H1 (cell line): ENCODE measurements around the gene LDLRAD3. TPM values are rescaled to one million over a fixed set of nuclear protein-coding genes. Genes with fewer than 3 reads are reported as not detected.

Source experiments
- CTCF ChIA-PET: fragments of 300-600 bp; sonication (Branson Sonifier 250); formaldehyde crosslinking; loops from one replicate; lab custom pipeline; 2021; ENCODE audit not compliant: partially characterized antibody; lab: Charles Lee
- POLR2A ChIA-PET: fragments of 300-600 bp; sonication (Branson Sonifier 250); formaldehyde crosslinking; loops from one replicate; lab custom pipeline; 2021; ENCODE audit warnings: inconsistent platforms; ENCODE audit not compliant: partially characterized antibody; lab: Charles Lee
- DNase-seq, 2 experiments: peaks; one replicate each; pipeline versions ENCODE4 v3.0.0 to v3.0.0-alpha.2; 2010 to 2022; ENCODE audit warnings: low spot score in 2 of 2, low read depth in 1 of 2, mixed read lengths in 1 of 2
- FAIRE-seq: peaks from 2 replicates; lab custom pipeline; 2011; peaks lifted over from hg19 to GRCh38; lab: Jason Lieb, UNC
- H2AFZ ChIP-seq: 2 replicates; pipeline ENCODE4 v1.8.1; 2012; ENCODE audit warnings: low read length, inconsistent platforms
- H2AK5ac ChIP-seq: 2 replicates; pipeline ENCODE4 v1.6.1; 2013; ENCODE audit warnings: low read depth, low read length
- H2BK120ac ChIP-seq: replicated peaks from 2 replicates; pipeline ENCODE3; 2013; ENCODE audit warnings: low read depth, low read length, inconsistent platforms
- H2BK12ac ChIP-seq: 2 replicates; pipeline ENCODE4 v1.6.1; 2013; ENCODE audit warnings: low read depth, low read length
- H2BK15ac ChIP-seq: 2 replicates; pipeline ENCODE4 v1.6.1; 2013; ENCODE audit warnings: low read length
- H2BK20ac ChIP-seq: 2 replicates; pipeline ENCODE4 v1.6.1; 2013; ENCODE audit warnings: low read length
- H2BK5ac ChIP-seq: 2 replicates; pipeline ENCODE4 v1.6.1; 2013; ENCODE audit warnings: low read depth, low read length
- H3K14ac ChIP-seq: 2 replicates; pipeline ENCODE4 v1.6.1; 2013; ENCODE audit warnings: inconsistent platforms; ENCODE audit not compliant: insufficient read length
- H3K18ac ChIP-seq: 2 replicates; pipeline ENCODE4 v1.6.1; 2013; ENCODE audit warnings: low read length; ENCODE audit errors: extremely low read depth
- H3K23ac ChIP-seq: 2 replicates; pipeline ENCODE4 v1.6.1; 2013; ENCODE audit warnings: inconsistent platforms; ENCODE audit not compliant: insufficient read length
- H3K23me2 ChIP-seq: 2 replicates; pipeline ENCODE4 v1.6.1; 2013; ENCODE audit warnings: low read depth, low read length
- H3K27ac ChIP-seq: 2 replicates; pipeline ENCODE4 v1.6.1; 2011; ENCODE audit warnings: low read depth, low read length, inconsistent platforms
- H3K27me3 ChIP-seq, 4 experiments: replicated peaks in 1 of 4; 1 replicate in 1 of 4; 2 replicates in 3 of 4; pipeline versions ENCODE4 v1.6.1 to v1.8.1; 2011 to 2013; ENCODE audit warnings: low read length in 3 of 4, mild to moderate bottlenecking in 3 of 4, inconsistent platforms in 2 of 4, mixed read lengths in 2 of 4, moderate library complexity in 1 of 4; ENCODE audit not compliant: control insufficient read depth in 3 of 4, insufficient read depth in 3 of 4; ENCODE audit errors: extremely low read depth in 1 of 4
- H3K36me3 ChIP-seq, 4 experiments: 2 replicates each; pipeline versions ENCODE4 v1.6.1 to v1.8.1; 2011 to 2013; ENCODE audit warnings: mild to moderate bottlenecking in 4 of 4, low read length in 3 of 4, moderate library complexity in 2 of 4, control low read depth in 1 of 4, inconsistent platforms in 1 of 4; ENCODE audit not compliant: insufficient read depth in 4 of 4, control insufficient read depth in 2 of 4
- H3K4ac ChIP-seq: replicated peaks from 2 replicates; pipeline ENCODE3; 2013; ENCODE audit warnings: low read length, low read depth, mixed read lengths, inconsistent platforms; ENCODE audit not compliant: insufficient read length
- H3K4me1 ChIP-seq, 4 experiments: replicated peaks in 1 of 4; 1 replicate in 1 of 4; 2 replicates in 3 of 4; pipeline versions ENCODE4 v1.6.1 to v1.8.1; 2011 to 2013; ENCODE audit warnings: low read length in 3 of 4, inconsistent platforms in 2 of 4, mixed read lengths in 1 of 4; ENCODE audit not compliant: insufficient read depth in 4 of 4, control insufficient read depth in 3 of 4
- H3K4me2 ChIP-seq, 2 experiments: 2 replicates each; pipeline versions ENCODE4 v1.6.1 to v1.8.1; 2011 to 2013; ENCODE audit warnings: low read depth in 2 of 2, low read length in 2 of 2, control low read depth in 1 of 2, inconsistent platforms in 1 of 2, mild to moderate bottlenecking in 1 of 2; ENCODE audit not compliant: insufficient read depth in 1 of 2
- H3K4me3 ChIP-seq, 4 experiments: fragments of 200-600, 300-600 bp in 1 of 4; sonication (generic), shearing (Covaris generic), sonication (Bioruptor Twin) in 1 of 4; 2 replicates each; pipeline versions ENCODE4 v1.5.1 to v1.8.1; 2011 to 2016; ENCODE audit warnings: low read length in 4 of 4, low read depth in 3 of 4, control low read depth in 2 of 4, inconsistent platforms in 2 of 4, mild to moderate bottlenecking in 2 of 4, mixed read lengths in 1 of 4, moderate library complexity in 1 of 4; ENCODE audit not compliant: insufficient read depth in 2 of 4; ENCODE audit errors: extremely low read depth in 1 of 4
- H3K56ac ChIP-seq: replicated peaks from 2 replicates; pipeline ENCODE3; 2013; ENCODE audit warnings: low read depth, mild to moderate bottlenecking, mixed read lengths, low read length, inconsistent platforms; ENCODE audit not compliant: insufficient read length
- H3K79me1 ChIP-seq: 2 replicates; pipeline ENCODE4 v1.6.1; 2013; ENCODE audit warnings: low read depth, low read length, control low read depth
- H3K79me2 ChIP-seq, 2 experiments: 2 replicates each; pipeline versions ENCODE4 v1.6.1 to v1.8.1; 2012 to 2013; ENCODE audit warnings: low read length in 2 of 2, mild to moderate bottlenecking in 2 of 2, inconsistent platforms in 1 of 2; ENCODE audit not compliant: insufficient read depth in 2 of 2, control insufficient read depth in 1 of 2
- H3K9ac ChIP-seq, 4 experiments: replicated peaks in 1 of 4; 1 replicate in 1 of 4; 2 replicates in 3 of 4; pipeline versions ENCODE4 v1.6.1 to v1.8.1; 2011 to 2013; ENCODE audit warnings: low read depth in 3 of 4, low read length in 3 of 4, control low read depth in 2 of 4, mild to moderate bottlenecking in 2 of 4, moderate library complexity in 2 of 4, inconsistent platforms in 1 of 4; ENCODE audit errors: extremely low read depth in 1 of 4
- H3K9me3 ChIP-seq, 2 experiments: 2 replicates each; pipeline versions ENCODE4 v1.6.1 to v1.8.1; 2012 to 2013; ENCODE audit warnings: mild to moderate bottlenecking in 2 of 2, moderate library complexity in 2 of 2, control low read depth in 1 of 2, inconsistent platforms in 1 of 2, low read depth in 1 of 2, low read length in 1 of 2, mixed read lengths in 1 of 2; ENCODE audit not compliant: insufficient read depth in 2 of 2
- H4K20me1 ChIP-seq, 2 experiments: replicated peaks in 1 of 2; 2 replicates each; pipeline versions ENCODE3 to v1.8.1; 2011 to 2013; ENCODE audit warnings: inconsistent platforms in 2 of 2, low read length in 2 of 2, mild to moderate bottlenecking in 1 of 2; ENCODE audit not compliant: insufficient read depth in 2 of 2, control insufficient read depth in 1 of 2
- H4K5ac ChIP-seq: 2 replicates; pipeline ENCODE4 v1.6.1; 2013; ENCODE audit warnings: low read length, low read depth, mixed read lengths, inconsistent platforms; ENCODE audit not compliant: insufficient read length
- H4K8ac ChIP-seq: 2 replicates; pipeline ENCODE4 v1.8.0; 2013; ENCODE audit warnings: mild to moderate bottlenecking, moderate library complexity, low read length, inconsistent platforms; ENCODE audit not compliant: insufficient read depth; ENCODE audit errors: extremely low read depth
- H4K91ac ChIP-seq: replicated peaks from 2 replicates; pipeline ENCODE3; 2013; ENCODE audit warnings: low read length, mixed read lengths, inconsistent platforms; ENCODE audit not compliant: insufficient read length
- CEBPB ChIP-seq: IDR thresholded peaks from 2 replicates; pipeline ENCODE4 v1.6.1; 2012; ENCODE audit warnings: low read depth, low read length
- FOSL1 ChIP-seq: IDR thresholded peaks from 2 replicates; pipeline ENCODE4 v1.6.1; 2011; ENCODE audit warnings: mild to moderate bottlenecking, low read depth, low read length, moderate library complexity; ENCODE audit not compliant: insufficient read depth
- SUZ12 ChIP-seq: fragments of 200-600 bp; sonication (generic); IDR thresholded peaks from 2 replicates; pipeline ENCODE4 v1.6.1; 2012; ENCODE audit warnings: mild to moderate bottlenecking, inconsistent platforms, low read length, moderate library complexity, mixed read lengths
- WGBS, 2 experiments: shearing (Covaris generic) in 1 of 2; methylation state at CpG; one replicate each; pipeline versions ENCODE4 v1.1.6 to v1.1.7; 2013 to 2015; ENCODE audit warnings: low lambda C conversion rate in 2 of 2, mixed read lengths in 2 of 2, inconsistent platforms in 1 of 2, low coverage in 1 of 2, missing lambda C conversion rate in 1 of 2; ENCODE audit not compliant: insufficient replicate concordance in 2 of 2, insufficient coverage in 1 of 2, insufficient read length in 1 of 2; ENCODE audit errors: extremely low coverage in 1 of 2, missing lambda C conversion rate in 1 of 2; 5-methylcytosine and 5-hydroxymethylcytosine counted together
- polyA plus RNA-seq, 7 experiments: library from polyadenylated mRNA; depleted of rRNA in 3 of 7; stranded (reverse) in 5 of 7; unstranded in 2 of 7; fragments of >200 nt in 5 of 7; fragments of 200-250 nt in 2 of 7; gene quantifications; 1 replicate in 5 of 7; 2 replicates in 1 of 7; 4 replicates in 1 of 7; pipeline versions ENCODE4 v1.2.1 to v1.2.3, GENCODE V29; 2011 to 2013; ENCODE audit warnings: missing spikeins in 2 of 7, mixed read lengths in 2 of 7
- total RNA-seq: library from RNA; stranded (reverse); fragmentation: NEBNext Ultra II Directional; extraction: Animal tissue kit (Norgen Biotek cat#: 25700); gene quantifications from 2 replicates; pipeline ENCODE4 v1.2.1, GENCODE V29; 2021

Gene LDLRAD3
- total and polyA plus RNA-seq, 2 of the 8 experiments (the other 6 are each of a cell fraction or from before 2014, with no cell fraction given), result 18.6 to 22.8 TPM

GRCh38 chr11:35927682-35928081 lies 16.2 kb upstream of the LDLRAD3 start:
- Histone ChIP-seq H2AFZ (no peak overlapping the region), H3K9me3 (no peaks in the 10 kb centered on the region), H4K5ac (no peak overlapping the region)

More at GRCh38 chr11:35927682-35928081, 16.2 kb upstream of the LDLRAD3 start:
- no peak overlapping the region for H3K27ac ChIP-seq
- no peak overlapping the region for H3K4me2 ChIP-seq
- H3K9ac ChIP-seq, result no peak overlapping the region
- no peak overlapping the region for H2BK12ac ChIP-seq
- ChIA-PET POLR2A (interaction anchor here (1.0 to 1.1 kb wide), 2 partner anchors 17 to 75 kb away, joined by 3 to 4 read pairs; no protein-coding TSS in a partner anchor), CTCF (interaction anchor here (0.6 to 1.7 kb wide), 4 partner anchors 23 to 142 kb away, joined by 3 to 5 read pairs (median 4); no protein-coding TSS in a partner anchor)
- no peak overlapping the region for H2BK120ac ChIP-seq
- no peak overlapping the region for H4K8ac ChIP-seq
- H4K91ac ChIP-seq, result no peak overlapping the region
- no peak overlapping the region for H3K4me3 ChIP-seq
- H3K23ac ChIP-seq, result no peak overlapping the region
- 85% methylated on average over 10 of the region's 10 CpGs; no CpG with 5 or more reads in 1 of the 2 experiments for WGBS, 2 experiments
- no peak overlapping the region for H3K18ac ChIP-seq
- no peak overlapping the region for H3K14ac ChIP-seq
- H2BK15ac ChIP-seq, result no peak overlapping the region
- H4K20me1 ChIP-seq, result no peaks in the 10 kb centered on the region
- FAIRE-seq, result no peak
- H3K79me2 ChIP-seq, result no peaks in the 10 kb centered on the region
- H3K79me1 ChIP-seq, result no peaks in the 10 kb centered on the region
- no peaks in the 10 kb centered on the region for H3K23me2 ChIP-seq
- no peak overlapping the region for H3K4ac ChIP-seq
- H2BK5ac ChIP-seq, result no peak overlapping the region
- DNase-seq, result no peak
- H2BK20ac ChIP-seq, result no peak overlapping the region
- TF ChIP-seq SUZ12 (no peak), CEBPB (0 out of 2 replicates have a peak, but pooled peaks have one; percentile 2), FOSL1 (no peak)
- no peak overlapping the region for H2AK5ac ChIP-seq
- no peaks in the 10 kb centered on the region for H3K36me3 ChIP-seq
- no peaks in the 10 kb centered on the region for H3K27me3 ChIP-seq
- H3K56ac ChIP-seq, result no peak overlapping the region
- no peaks in the 10 kb centered on the region for H3K4me1 ChIP-seq
